OCI-LY1 (cell line): ENCODE measurements around the gene DESI2.
A peak's percentile ranks its signal among the peaks of the same experiment; 100 is the strongest.
"Not testable (repeated sequence)": the region's sequence is repeated elsewhere in the genome, so short reads cannot be mapped to it uniquely, and the experiment has no call there.

Source experiments
- H2AFZ ChIP-seq: fragments of 200-600 bp; sonication (generic), shearing (Covaris generic); 2 replicates; pipeline ENCODE4 v1.6.0; 2014; ENCODE audit warnings: antibody characterized with exemption, mild to moderate bottlenecking, low read length
- H3F3A ChIP-seq: fragments of 200-600 bp; sonication (generic), shearing (Covaris generic); 2 replicates; pipeline ENCODE4 v1.6.0; 2014; ENCODE audit warnings: mild to moderate bottlenecking, antibody characterized with exemption, low read length, moderate library complexity; ENCODE audit not compliant: insufficient read depth
- H3K27ac ChIP-seq: fragments of 200-600 bp; sonication (generic); 2 replicates; pipeline ENCODE4 v1.5.1; 2014; ENCODE audit warnings: low read length, mixed run types, mild to moderate bottlenecking, low read depth; ENCODE audit not compliant: poor library complexity, severe bottlenecking
- H3K27me3 ChIP-seq: fragments of 200-600 bp; sonication (generic); 2 replicates; pipeline ENCODE4 v1.6.0; 2014; ENCODE audit warnings: antibody characterized with exemption, mild to moderate bottlenecking, low read length, moderate library complexity; ENCODE audit not compliant: insufficient read depth
- H3K36me3 ChIP-seq: fragments of 200-600 bp; sonication (generic); 2 replicates; pipeline ENCODE4 v1.6.1; 2014; ENCODE audit warnings: mild to moderate bottlenecking, antibody characterized with exemption, low read length, moderate library complexity, mixed read lengths; ENCODE audit not compliant: insufficient read depth
- H3K4me1 ChIP-seq: fragments of 200-600 bp; sonication (generic); 2 replicates; pipeline ENCODE4 v1.5.1; 2014; ENCODE audit warnings: mild to moderate bottlenecking, low read length, moderate library complexity; ENCODE audit not compliant: insufficient read depth, severe bottlenecking
- H3K4me2 ChIP-seq: fragments of 200-600 bp; sonication (generic), shearing (Covaris generic); 2 replicates; pipeline ENCODE4 v1.6.1; 2014; ENCODE audit warnings: low read length
- H3K4me3 ChIP-seq: fragments of 200-600 bp; sonication (generic); 2 replicates; pipeline ENCODE4 v1.5.1; 2014; ENCODE audit warnings: low read length, low read depth, mild to moderate bottlenecking, mixed read lengths; ENCODE audit not compliant: poor library complexity, severe bottlenecking
- H3K79me2 ChIP-seq: fragments of 200-600 bp; shearing (Covaris generic); 2 replicates; pipeline ENCODE4 v1.6.1; 2016; ENCODE audit warnings: mixed run types, low read length, mixed read lengths; ENCODE audit not compliant: insufficient read depth
- H3K9ac ChIP-seq: fragments of 200-600 bp; sonication (generic), shearing (Covaris generic); 2 replicates; pipeline ENCODE4 v1.6.1; 2014; ENCODE audit warnings: mild to moderate bottlenecking, low read length, mixed read lengths
- H3K9me2 ChIP-seq: fragments of 200-600 bp; sonication (generic), shearing (Covaris generic); 2 replicates; pipeline ENCODE4 v1.6.1; 2014; ENCODE audit warnings: low read depth, mild to moderate bottlenecking, low read length, mixed read lengths
- H3K9me3 ChIP-seq: fragments of 200-600 bp; shearing (Covaris generic); 2 replicates; pipeline ENCODE4 v1.6.1; 2014; ENCODE audit warnings: low read length, mixed read lengths
- H4K20me1 ChIP-seq: fragments of 200-600 bp; sonication (generic), shearing (Covaris generic); 2 replicates; pipeline ENCODE4 v1.6.0; 2016; ENCODE audit warnings: mild to moderate bottlenecking, low read length; ENCODE audit not compliant: insufficient read depth
- CTCF ChIP-seq: fragments of 200-600 bp; sonication (generic), shearing (Covaris generic); IDR thresholded peaks from 2 replicates; pipeline ENCODE4 v1.5.1; 2017; ENCODE audit warnings: mild to moderate bottlenecking, antibody characterized with exemption, low read length, moderate library complexity, mixed read lengths
- EZH2 ChIP-seq: fragments of 200-600 bp; sonication (generic), shearing (Covaris generic); IDR thresholded peaks from 2 replicates; pipeline ENCODE4 v1.8.0; 2017; ENCODE audit warnings: borderline replicate concordance, mixed run types, mild to moderate bottlenecking, antibody characterized with exemption, low read length, moderate library complexity, mixed read lengths

DESI2 gene

GRCh38 chr1:244665771-244666217 is 12.9 kb downstream of the DESI2 start:
- H3K9me3 ChIP-seq, result 0 out of 2 replicates have a peak, but pooled peaks cover 3% of the 10 kb centered on the region
- peaks cover 52% of the 10 kb centered on the region for H3K4me1 ChIP-seq
- peaks cover 83% of the 10 kb centered on the region for H3K79me2 ChIP-seq
- H3F3A ChIP-seq, result no peaks in the 10 kb centered on the region
- H2AFZ ChIP-seq, result no peak overlapping the region
- H3K27ac ChIP-seq, result peak overlapping the region; percentile 89
- peaks cover 21% of the 10 kb centered on the region for H3K36me3 ChIP-seq
- H3K9me2 ChIP-seq, result no peaks in the 10 kb centered on the region
- TF ChIP-seq EZH2 (no peak), CTCF (no peak)
- H4K20me1 ChIP-seq, result no peaks in the 10 kb centered on the region
- H3K4me3 ChIP-seq, result peak overlapping the region; percentile 48
- H3K4me2 ChIP-seq, result peak overlapping the region; percentile 66
- H3K9ac ChIP-seq, result peak overlapping the region; percentile 61
- no peaks in the 10 kb centered on the region for H3K27me3 ChIP-seq

GRCh38 chr1:244666672-244667418 is 13.9 kb downstream of the DESI2 start:
- peaks cover 25% of the 10 kb centered on the region for H3K36me3 ChIP-seq
- peak overlapping the region; percentile 61; the same call in 1 of the 2 replicates for H3K9ac ChIP-seq
- peak overlapping the region; percentile 89 for H3K27ac ChIP-seq
- H2AFZ ChIP-seq, H3K9me3 ChIP-seq, H4K20me1 ChIP-seq, H3F3A ChIP-seq, H3K27me3 ChIP-seq, H3K9me2 ChIP-seq: not testable (repeated sequence)
- H3K4me3 ChIP-seq, result peak overlapping the region; percentile 48
- peak overlapping the region; percentile 66; the same call in 1 of the 2 replicates for H3K4me2 ChIP-seq
- peaks cover 52% of the 10 kb centered on the region for H3K4me1 ChIP-seq
- peaks cover 89% of the 10 kb centered on the region for H3K79me2 ChIP-seq

- Histone ChIP-seq H3K9me2 (no peaks in the 10 kb centered on the region), H3K4me1 (peaks cover 43% of the 10 kb centered on the region), H3K36me3 (peaks cover 34% of the 10 kb centered on the region), H4K20me1 (no peaks in the 10 kb centered on the region), H3K4me3 (no peak overlapping the region), H3K27me3 (no peaks in the 10 kb centered on the region), H2AFZ (no peak overlapping the region), H3K27ac (peak overlapping the region; percentile 21), H3F3A (no peaks in the 10 kb centered on the region), H3K79me2 (peaks cover 90% of the 10 kb centered on the region), H3K9me3 (no peaks in the 10 kb centered on the region), H3K9ac (no peak overlapping the region), H3K4me2 (no peak overlapping the region)
- TF ChIP-seq EZH2 (no peak), CTCF (no peak)
Observed at GRCh38 chr1:244667797-244668196, 14.9 kb downstream of the DESI2 start.
